HG02588 (cell line): ENCODE data around the gene PPP1R37.
"Not testable (repeated sequence)": the region's sequence is repeated elsewhere in the genome, so short reads cannot be mapped to it uniquely, and the experiment has no call there.

Experiments used
- ATAC-seq: cut with Tn5 transposase; IDR thresholded peaks from one replicate; pipeline ENCODE4 v1.9.1; 2021; ENCODE audit warnings: mild to moderate bottlenecking, moderate library complexity; ENCODE audit not compliant: unreplicated experiment

PPP1R37 gene

GRCh38 chr19:45113628-45114027 is 20.6 kb downstream of the PPP1R37 start:
- no peak for ATAC-seq

- ATAC-seq: no peak
Measured at GRCh38 chr19:45114116-45114515, 21.1 kb downstream of the PPP1R37 start.

- ATAC-seq: no peak
Measured at GRCh38 chr19:45115809-45116615, 23.0 kb downstream of the PPP1R37 start.

- ATAC-seq: no peak
Measured at GRCh38 chr19:45117167-45117594, 24.2 kb downstream of the PPP1R37 start.

- no peak for ATAC-seq
Measured at GRCh38 chr19:45117671-45118070, 24.7 kb downstream of the PPP1R37 start.

GRCh38 chr19:45118106-45118505 is 25.1 kb downstream of the PPP1R37 start:
- ATAC-seq: no peak

- ATAC-seq: not testable (repeated sequence)
Measured at GRCh38 chr19:45118591-45119355, 25.8 kb downstream of the PPP1R37 start.

- no peak for ATAC-seq
Measured at GRCh38 chr19:45119582-45119981, 26.6 kb downstream of the PPP1R37 start.

- ATAC-seq: no peak
Measured at GRCh38 chr19:45121827-45122345, 28.9 kb downstream of the PPP1R37 start.

- ATAC-seq: no peak
Measured at GRCh38 chr19:45122832-45123231, 29.9 kb downstream of the PPP1R37 start.

- no peak for ATAC-seq
Measured at GRCh38 chr19:45123440-45123850, 30.5 kb downstream of the PPP1R37 start.

- no peak for ATAC-seq
Measured at GRCh38 chr19:45124021-45124420, 31.0 kb downstream of the PPP1R37 start.

- ATAC-seq: no peak
Measured at GRCh38 chr19:45125360-45125759, 32.4 kb downstream of the PPP1R37 start.

GRCh38 chr19:45125975-45126493 is 33.1 kb downstream of the PPP1R37 start:
- ATAC-seq: no peak

GRCh38 chr19:45126654-45127053 is 33.7 kb downstream of the PPP1R37 start:
- no peak for ATAC-seq

GRCh38 chr19:45128146-45128545 is 35.2 kb downstream of the PPP1R37 start:
- no peak for ATAC-seq

- no peak for ATAC-seq
Measured at GRCh38 chr19:45128806-45129205, 35.8 kb downstream of the PPP1R37 start.

GRCh38 chr19:45130236-45130635 is 37.3 kb downstream of the PPP1R37 start:
- no peak for ATAC-seq

- ATAC-seq: no peak
Measured at GRCh38 chr19:45130888-45131615, 38.1 kb downstream of the PPP1R37 start.

- ATAC-seq: no peak
Measured at GRCh38 chr19:45133661-45134060, 40.7 kb downstream of the PPP1R37 start.
